ENCODE measurements around the gene HP.

DNA sequence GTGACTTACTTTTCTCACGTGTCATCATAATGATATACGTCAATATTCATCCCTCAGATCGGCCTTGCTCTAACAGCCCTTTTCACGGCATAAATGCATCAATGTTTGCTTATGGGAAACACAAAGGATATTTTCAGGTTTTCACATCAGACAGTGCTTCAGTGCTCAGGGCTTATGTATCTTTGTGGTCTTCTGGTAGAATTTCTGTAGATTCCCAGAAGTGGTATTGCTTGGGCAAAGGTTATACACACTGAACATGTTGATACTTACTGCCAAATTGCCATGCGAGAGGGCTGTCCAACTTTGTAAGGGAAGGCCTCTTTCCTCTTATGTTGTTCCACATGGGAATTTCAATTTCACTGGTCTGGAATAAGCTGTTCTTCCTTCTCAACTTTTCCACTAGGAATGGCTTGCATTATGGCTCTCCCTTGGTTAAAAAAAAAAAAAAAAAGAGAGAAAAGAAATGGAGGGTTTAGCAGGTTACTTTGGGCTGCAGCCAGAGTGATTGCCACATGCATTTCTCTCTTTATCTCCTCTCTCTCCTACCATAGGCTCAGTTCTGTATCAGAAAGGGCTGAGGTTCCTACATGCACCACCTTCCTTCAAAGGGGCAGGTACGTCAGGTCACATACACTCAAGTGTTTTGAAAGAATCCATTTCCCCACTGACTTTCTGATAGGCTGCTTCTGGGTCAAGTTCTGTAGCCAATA lies 26.5 kb upstream of the HP start:
- TF ChIP-seq, protein P1, sequence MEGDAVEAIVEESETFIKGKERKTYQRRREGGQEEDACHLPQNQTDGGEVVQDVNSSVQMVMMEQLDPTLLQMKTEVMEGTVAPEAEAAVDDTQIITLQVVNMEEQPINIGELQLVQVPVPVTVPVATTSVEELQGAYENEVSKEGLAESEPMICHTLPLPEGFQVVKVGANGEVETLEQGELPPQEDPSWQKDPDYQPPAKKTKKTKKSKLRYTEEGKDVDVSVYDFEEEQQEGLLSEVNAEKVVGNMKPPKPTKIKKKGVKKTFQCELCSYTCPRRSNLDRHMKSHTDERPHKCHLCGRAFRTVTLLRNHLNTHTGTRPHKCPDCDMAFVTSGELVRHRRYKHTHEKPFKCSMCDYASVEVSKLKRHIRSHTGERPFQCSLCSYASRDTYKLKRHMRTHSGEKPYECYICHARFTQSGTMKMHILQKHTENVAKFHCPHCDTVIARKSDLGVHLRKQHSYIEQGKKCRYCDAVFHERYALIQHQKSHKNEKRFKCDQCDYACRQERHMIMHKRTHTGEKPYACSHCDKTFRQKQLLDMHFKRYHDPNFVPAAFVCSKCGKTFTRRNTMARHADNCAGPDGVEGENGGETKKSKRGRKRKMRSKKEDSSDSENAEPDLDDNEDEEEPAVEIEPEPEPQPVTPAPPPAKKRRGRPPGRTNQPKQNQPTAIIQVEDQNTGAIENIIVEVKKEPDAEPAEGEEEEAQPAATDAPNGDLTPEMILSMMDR (IDR thresholded peaks at IDR 0.05), result no peak
- TF ChIP-seq POLR2AphosphoS5 (IDR thresholded peaks at IDR 0.05), result no peak
- TF ChIP-seq POLR2A (IDR thresholded peaks at IDR 0.05), result no peak
- TF ChIP-seq EP300 (IDR thresholded peaks at IDR 0.05; ENCODE audit: low read depth), result no peak
